Kidney capillary endothelial cell (primary cell): Measurements from ENCODE around the gene PSAT1.

Source experiments
- DNase-seq: peaks from one replicate; pipeline ENCODE4 v3.0.0-alpha.2; 2018; ENCODE audit warnings: low spot score

PSAT1 gene

GRCh38 chr9:78292716-78293497 is 4.0 kb upstream of the PSAT1 start:
- DNase-seq: no peak

- DNase-seq: no peak
Measured at GRCh38 chr9:78294290-78295176, 2.4 kb upstream of the PSAT1 start.

- no peak for DNase-seq
Measured at GRCh38 chr9:78295177-78295575, 1.7 kb upstream of the PSAT1 start.

DNA sequence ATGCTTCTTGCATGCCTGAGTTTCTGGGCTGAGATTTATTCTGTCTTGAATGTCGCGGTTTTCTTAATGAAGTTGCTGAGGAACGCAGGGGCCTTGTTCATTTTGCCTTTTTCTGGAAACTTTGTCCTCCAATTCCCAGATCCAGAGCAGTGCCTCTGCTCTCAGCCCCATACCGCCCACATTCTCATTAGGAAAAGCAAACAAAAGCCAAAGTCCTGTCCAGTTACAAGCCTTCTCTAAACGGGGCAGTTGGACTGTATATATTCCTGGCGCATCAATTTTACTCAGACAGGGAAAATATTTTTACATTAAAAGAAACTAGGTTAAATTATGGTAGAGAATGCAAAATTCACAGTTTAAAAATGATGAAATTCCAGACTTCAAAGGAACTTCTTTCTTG is 1.2 kb upstream of the PSAT1 start:
- DNase-seq: no peak

GRCh38 chr9:78296201-78296892 is 578 bp upstream of the PSAT1 start:
- no peak for DNase-seq

DNA sequence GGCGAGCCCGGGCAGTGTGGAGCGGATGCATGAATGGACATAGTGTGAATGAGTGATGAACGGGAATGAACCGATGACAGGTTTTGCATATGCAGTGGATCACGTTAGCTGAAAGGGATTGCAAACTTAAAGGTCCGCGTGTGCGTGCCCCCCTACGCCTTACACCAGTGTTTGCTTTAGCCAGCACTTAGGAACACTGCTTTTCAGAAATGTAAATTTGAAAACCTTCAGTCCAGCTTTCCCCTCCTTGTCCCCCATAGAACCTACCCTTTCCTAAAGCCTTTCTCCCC is 692 bp downstream of the PSAT1 start:
- peak; percentile 21 for DNase-seq

- no peak for DNase-seq
Measured at GRCh38 chr9:78298046-78298765, 1.3 kb downstream of the PSAT1 start.

DNA sequence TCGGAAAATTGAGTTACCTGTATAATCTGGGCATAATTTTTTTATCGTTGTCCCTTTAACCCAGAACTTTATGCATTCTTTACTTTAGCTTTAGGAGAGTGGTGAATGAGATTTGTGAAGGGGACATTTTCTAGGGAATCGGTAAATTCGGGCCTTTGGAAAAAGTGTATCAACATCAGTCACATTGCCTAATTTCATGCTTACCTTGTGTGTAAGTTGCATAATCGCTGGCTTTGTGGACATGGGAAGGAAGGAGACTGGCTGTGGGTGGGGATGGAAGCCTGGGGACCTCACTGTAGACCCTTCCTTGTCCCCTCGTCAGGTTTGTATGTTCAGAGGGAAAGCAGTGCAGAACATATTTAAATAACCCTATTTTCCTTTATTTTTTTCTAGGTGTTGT is 3.3 kb downstream of the PSAT1 start:
- DNase-seq: no peak

GRCh38 chr9:78301466-78301865 is 4.5 kb downstream of the PSAT1 start:
- no peak for DNase-seq

DNA sequence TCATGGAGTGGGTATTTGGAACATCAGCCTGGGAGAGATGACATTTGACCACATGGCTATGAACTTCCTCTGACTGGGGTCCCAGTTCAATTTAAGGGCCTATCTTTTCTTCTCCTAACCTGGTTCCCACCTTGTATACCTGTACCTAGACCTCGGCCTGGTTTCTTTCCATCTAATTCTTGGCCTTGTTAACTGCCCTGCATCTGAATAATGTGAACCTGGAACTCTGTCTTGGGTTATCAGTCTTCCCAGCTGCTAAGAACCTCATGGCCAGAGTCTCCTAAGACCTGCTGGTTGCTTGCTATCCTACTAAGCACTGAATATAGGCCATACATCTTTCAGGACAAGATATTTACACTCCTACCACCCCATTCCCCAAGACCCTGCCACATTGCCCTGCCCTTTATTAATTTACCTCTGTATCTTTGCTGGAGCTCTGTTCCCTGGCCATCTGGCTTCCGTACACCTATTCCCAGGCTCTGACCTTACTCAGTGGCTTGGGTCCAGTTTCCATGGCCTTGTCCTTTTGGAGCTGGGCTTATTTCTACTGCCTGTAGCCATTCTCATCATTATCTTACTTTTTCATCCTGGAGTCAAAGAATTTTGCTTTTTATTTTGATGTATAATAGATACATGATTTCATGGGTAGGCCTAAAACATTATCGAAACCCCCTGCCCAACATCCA is 6.6 kb downstream of the PSAT1 start:
- no peak for DNase-seq

DNA sequence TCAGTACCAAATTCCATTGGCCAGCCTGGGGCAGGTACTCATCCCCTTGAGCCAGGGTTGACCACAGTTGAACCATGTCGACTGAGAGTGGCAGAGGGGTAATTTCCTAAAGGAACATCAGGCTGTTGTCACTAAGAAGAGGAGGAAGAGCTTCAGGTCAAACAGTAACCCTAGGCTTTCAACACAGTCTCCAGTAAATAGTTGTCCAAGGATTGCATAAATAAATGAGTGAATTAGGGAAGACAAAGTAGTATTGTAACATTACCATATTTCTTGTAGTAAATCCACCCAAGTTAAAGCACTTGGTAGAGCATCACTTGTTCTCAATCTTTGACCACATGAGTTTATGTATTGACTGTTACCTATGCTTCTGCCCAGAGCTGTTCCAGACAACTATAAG is 7.4 kb downstream of the PSAT1 start:
- no peak for DNase-seq

- no peak for DNase-seq
Measured at GRCh38 chr9:78306222-78307076, 9.5 kb downstream of the PSAT1 start.

GRCh38 chr9:78307360-78307759 is 10.4 kb downstream of the PSAT1 start:
- no peak for DNase-seq

GRCh38 chr9:78309066-78309465 is 12.1 kb downstream of the PSAT1 start:
- DNase-seq: no peak

DNA sequence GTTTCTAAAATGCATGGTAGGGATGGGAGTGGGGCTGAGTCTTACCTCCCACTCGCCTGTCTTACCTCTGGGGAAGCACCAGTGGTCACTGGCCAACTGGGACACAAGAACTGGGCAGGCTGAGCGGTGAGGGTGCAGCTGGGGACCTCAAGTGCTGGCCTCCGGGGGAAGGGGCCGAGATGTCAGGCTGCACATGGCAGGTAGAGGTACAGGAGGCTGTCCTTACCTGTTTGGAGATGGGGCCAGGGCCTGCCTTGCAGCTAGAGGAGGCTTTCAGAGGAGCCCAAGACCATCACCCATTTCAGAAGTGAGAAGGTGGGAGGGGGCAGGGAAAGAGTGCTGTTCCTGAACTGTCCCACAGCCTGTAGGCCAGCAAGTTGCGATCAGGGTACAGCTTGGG is 14.2 kb downstream of the PSAT1 start:
- DNase-seq: no peak

DNA sequence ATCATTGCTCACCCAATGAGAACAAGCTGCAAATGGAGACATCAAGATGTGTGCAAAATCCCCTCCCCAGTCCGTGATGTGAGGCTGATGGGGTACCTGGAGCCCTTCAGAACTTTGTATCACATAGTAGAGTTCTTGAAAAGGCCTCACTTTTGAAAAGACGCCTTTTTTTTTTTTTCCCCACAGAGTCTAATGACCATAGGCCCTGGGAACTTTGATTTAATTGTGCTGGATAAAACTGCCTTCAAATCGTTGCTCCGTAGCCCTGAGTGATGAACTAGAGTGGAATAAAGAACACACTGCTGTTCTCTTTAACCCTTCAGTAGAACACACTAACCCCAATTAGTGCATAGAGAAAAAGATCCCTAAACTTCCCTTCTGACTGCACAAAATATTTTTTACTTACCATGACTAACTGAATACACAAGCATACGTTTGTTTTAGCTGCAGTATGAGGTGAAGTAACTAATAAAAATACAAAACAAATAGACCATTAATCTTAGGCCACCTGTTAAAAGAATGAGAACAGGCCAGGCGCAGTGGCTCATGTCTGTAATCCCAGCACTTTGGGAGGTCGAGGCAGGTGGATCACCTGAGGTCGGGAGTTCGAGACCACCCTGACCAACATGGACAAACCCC is 15.1 kb downstream of the PSAT1 start:
- no peak for DNase-seq

- no peak for DNase-seq
Measured at GRCh38 chr9:78314550-78314949, 17.6 kb downstream of the PSAT1 start.

GRCh38 chr9:78314953-78315870 is 18.3 kb downstream of the PSAT1 start:
- DNase-seq: no peak
